Measurements from ENCODE around the gene STPG4. TPM values are rescaled to one million over a fixed set of nuclear protein-coding genes. Genes with fewer than 3 reads are reported as not detected.

STPG4 gene
- total and polyA plus RNA-seq, 2 of the 8 experiments (the other 6 are each of a cell fraction or from before 2014, with no cell fraction given) = 0.28 TPM; not detected in 1

- TF ChIP-seq, protein P1, sequence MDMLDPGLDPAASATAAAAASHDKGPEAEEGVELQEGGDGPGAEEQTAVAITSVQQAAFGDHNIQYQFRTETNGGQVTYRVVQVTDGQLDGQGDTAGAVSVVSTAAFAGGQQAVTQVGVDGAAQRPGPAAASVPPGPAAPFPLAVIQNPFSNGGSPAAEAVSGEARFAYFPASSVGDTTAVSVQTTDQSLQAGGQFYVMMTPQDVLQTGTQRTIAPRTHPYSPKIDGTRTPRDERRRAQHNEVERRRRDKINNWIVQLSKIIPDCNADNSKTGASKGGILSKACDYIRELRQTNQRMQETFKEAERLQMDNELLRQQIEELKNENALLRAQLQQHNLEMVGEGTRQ (IDR thresholded peaks at IDR 0.05; ENCODE audit: low read length) = no peak
- TF ChIP-seq CBX5 (IDR thresholded peaks at IDR 0.05; ENCODE audit: low read depth, low read length) (no peak), JUN (IDR thresholded peaks at IDR 0.05; ENCODE audit: low read depth, low read length) (no peak), HDAC2 (IDR thresholded peaks at IDR 0.05; ENCODE audit: borderline replicate concordance in 1 of 2, low read depth in 2 of 2, low read length in 2 of 2) (no peak), CHD2 (IDR thresholded peaks at IDR 0.05; ENCODE audit: low read length) (no peak), SAP30 (IDR thresholded peaks at IDR 0.05; ENCODE audit: insufficient read depth, insufficient replicate concordance, low read length) (no peak), BACH1 (IDR thresholded peaks at IDR 0.05; ENCODE audit: low read length) (no peak)
Measured at GRCh38 chr2:47062681-47063537, 92.2 kb downstream of the STPG4 start (continued).

All from H1 (cell line).